Kidney (tissue), 14 donors: ENCODE measurements around the gene AJAP1. TPM values are rescaled to one million over a fixed set of nuclear protein-coding genes. Genes with fewer than 3 reads are reported as not detected.
A peak's percentile ranks its signal among the peaks of the same experiment; 100 is the strongest.

ENCODE experiments used
- DNase-seq, 5 donors: peaks; one replicate each; pipeline ENCODE4 v3.0.0-alpha.2; 2013 to 2020
- FAIRE-seq: peaks from 2 replicates; lab custom pipeline; 2012; peaks lifted over from hg19 to GRCh38; lab: Jason Lieb, UNC
- H3K27ac ChIP-seq, 2 donors: one replicate each; pipeline ENCODE4 v1.7.0; 2013; ENCODE audit warnings: low read depth in 2 of 2, low read length in 2 of 2, inconsistent platforms in 1 of 2
- H3K27me3 ChIP-seq: one replicate; pipeline ENCODE4 v1.7.1; 2013; ENCODE audit warnings: low read length, inconsistent platforms; ENCODE audit not compliant: control insufficient read depth, insufficient read depth
- H3K36me3 ChIP-seq, 3 donors: one replicate each; pipeline versions ENCODE4 v1.7.0 to v1.7.1; 2013; ENCODE audit warnings: low read length in 3 of 3, control low read depth in 1 of 3, inconsistent platforms in 1 of 3; ENCODE audit not compliant: insufficient read depth in 3 of 3, control insufficient read depth in 2 of 3
- H3K4me1 ChIP-seq, 3 donors: one replicate each; pipeline versions ENCODE4 v1.7.0 to v1.7.1; 2013; ENCODE audit warnings: low read length in 3 of 3, inconsistent platforms in 1 of 3, low read depth in 1 of 3; ENCODE audit not compliant: control insufficient read depth in 2 of 3, insufficient read depth in 2 of 3
- H3K4me3 ChIP-seq, 3 donors: one replicate each; pipeline versions ENCODE4 v1.7.0 to v1.8.1; 2013; ENCODE audit warnings: low read length in 3 of 3, control low read depth in 1 of 3, inconsistent platforms in 1 of 3
- H3K9ac ChIP-seq, 3 donors: one replicate each; pipeline versions ENCODE4 v1.7.0 to v1.7.1; 2013; ENCODE audit warnings: low read length in 3 of 3, control low read depth in 1 of 3, inconsistent platforms in 1 of 3
- H3K9me3 ChIP-seq, 3 donors: one replicate each; pipeline versions ENCODE4 v1.7.0 to v1.7.1; 2013; ENCODE audit warnings: low read length in 3 of 3, control low read depth in 1 of 3, inconsistent platforms in 1 of 3; ENCODE audit not compliant: control insufficient read depth in 2 of 3, insufficient read depth in 1 of 3
- intact Hi-C: fragments of 100-400 bp; cut with DNase I; formaldehyde crosslinking; loops from one replicate; pipeline ENCODE4 v1.11.1; 2022
- polyA plus RNA-seq: library from polyadenylated mRNA; stranded (reverse); fragments of 350-450 nt; fragmentation: Illumina TruSeq; extraction: RNeasy Lipid Tissue Mini Kit (QIAGEN cat#74804); gene quantifications from one replicate; pipeline ENCODE4 v1.2.3, GENCODE V29; 2014; ENCODE audit warnings: low read depth, low replicate concordance; ENCODE audit not compliant: insufficient read depth
- total RNA-seq: library from RNA; stranded (reverse); fragmentation: NEBNext Ultra II Directional; extraction: Animal tissue kit (Norgen Biotek cat#: 25700); gene quantifications from one replicate; pipeline ENCODE4 v1.2.1, GENCODE V29; 2021
- TF ChIP-seq, protein P1 (sequence below): IDR thresholded peaks from 3 replicates; pipeline ENCODE4 v1.5.1; 2012; ENCODE audit warnings: mild to moderate bottlenecking, moderate library complexity, borderline replicate concordance; ENCODE audit not compliant: insufficient read depth; ENCODE audit errors: extremely low read depth
- donor health status: control.
- donor health status: control.
- donor health status: control.
- donor health status: control.
- donor health status: control.
- donor health status: DM: yes; HTN: yes; CAD: no.
- donor health status: Normal renal cell carcinoma (clear cell type).

AJAP1 gene
- total and polyA plus RNA-seq, 2 donors from 2014 or later = 2.7 to 5.5 TPM

DNA sequence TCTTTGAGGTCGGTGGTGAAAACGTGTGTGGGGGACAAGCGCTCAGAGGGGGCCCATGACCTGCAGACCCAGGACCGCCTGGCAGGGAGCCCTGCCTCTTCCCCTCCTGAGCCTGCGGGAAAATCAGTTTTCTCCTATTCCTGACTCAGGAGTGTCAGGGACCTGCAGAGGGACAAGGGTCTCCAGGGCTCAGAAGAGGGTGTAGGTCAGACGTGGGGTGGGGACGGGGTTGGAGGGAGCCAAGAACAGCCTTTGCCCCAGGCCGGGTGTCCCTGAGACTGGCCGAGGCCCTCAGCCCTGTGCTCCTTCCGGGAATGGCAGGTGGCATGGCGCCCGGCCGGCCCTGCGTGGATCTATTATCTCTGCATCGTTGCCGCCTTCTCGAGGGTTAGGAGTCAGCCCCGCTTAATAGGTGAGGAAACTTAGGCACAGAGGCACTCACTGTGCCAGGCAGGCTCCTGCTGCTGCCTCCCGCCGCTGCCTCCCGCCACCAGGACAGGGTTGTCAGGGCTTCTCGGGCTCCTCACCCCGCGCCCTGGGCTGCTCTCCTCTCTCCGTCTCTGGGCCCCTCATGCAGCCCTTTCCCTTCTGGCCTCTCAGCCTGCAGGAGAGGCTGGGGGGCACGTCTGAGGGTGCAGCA, 37.5 kb downstream of the AJAP1 start:
- H3K9ac ChIP-seq = no peak overlapping the region
- H3K27ac ChIP-seq = no peak overlapping the region
- TF ChIP-seq, protein P1, sequence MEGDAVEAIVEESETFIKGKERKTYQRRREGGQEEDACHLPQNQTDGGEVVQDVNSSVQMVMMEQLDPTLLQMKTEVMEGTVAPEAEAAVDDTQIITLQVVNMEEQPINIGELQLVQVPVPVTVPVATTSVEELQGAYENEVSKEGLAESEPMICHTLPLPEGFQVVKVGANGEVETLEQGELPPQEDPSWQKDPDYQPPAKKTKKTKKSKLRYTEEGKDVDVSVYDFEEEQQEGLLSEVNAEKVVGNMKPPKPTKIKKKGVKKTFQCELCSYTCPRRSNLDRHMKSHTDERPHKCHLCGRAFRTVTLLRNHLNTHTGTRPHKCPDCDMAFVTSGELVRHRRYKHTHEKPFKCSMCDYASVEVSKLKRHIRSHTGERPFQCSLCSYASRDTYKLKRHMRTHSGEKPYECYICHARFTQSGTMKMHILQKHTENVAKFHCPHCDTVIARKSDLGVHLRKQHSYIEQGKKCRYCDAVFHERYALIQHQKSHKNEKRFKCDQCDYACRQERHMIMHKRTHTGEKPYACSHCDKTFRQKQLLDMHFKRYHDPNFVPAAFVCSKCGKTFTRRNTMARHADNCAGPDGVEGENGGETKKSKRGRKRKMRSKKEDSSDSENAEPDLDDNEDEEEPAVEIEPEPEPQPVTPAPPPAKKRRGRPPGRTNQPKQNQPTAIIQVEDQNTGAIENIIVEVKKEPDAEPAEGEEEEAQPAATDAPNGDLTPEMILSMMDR = no peak
- FAIRE-seq = no peak
- H3K9me3 ChIP-seq = no peaks in the 10 kb centered on the region
- H3K4me3 ChIP-seq = no peak overlapping the region
- intact Hi-C loops = no loop called here
- H3K36me3 ChIP-seq = no peaks in the 10 kb centered on the region
- DNase-seq = peak in 1 of 5 donors; percentile 44
- no peaks in the 10 kb centered on the region for H3K4me1 ChIP-seq
- no peaks in the 10 kb centered on the region for H3K27me3 ChIP-seq

DNA sequence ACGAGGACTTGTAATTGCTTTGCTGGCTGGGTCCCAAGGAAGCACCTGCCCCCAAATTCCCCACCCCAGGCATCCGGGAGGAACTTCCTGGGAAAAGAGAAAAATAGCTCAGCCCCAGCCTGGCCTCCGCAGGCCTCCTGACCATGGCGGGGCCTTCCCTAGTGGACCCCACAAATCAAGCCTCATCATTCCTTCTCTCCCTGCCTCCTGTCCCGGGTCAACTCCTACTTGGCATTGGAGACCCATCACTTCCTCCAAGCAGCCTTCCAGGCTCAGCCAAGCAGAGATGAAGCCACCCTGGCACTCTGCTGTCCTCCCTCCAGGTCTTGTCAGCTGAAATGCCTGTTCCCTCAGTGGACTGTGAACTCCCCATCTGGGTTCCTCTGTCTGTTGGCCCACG, 38.0 kb downstream of the AJAP1 start:
- no peaks in the 10 kb centered on the region for H3K4me1 ChIP-seq
- FAIRE-seq (no peak), DNase-seq (peak in 1 of 5 donors; percentile 32)
- intact Hi-C loops = no loop called here
- H3K4me3 ChIP-seq = no peak overlapping the region
- H3K9ac ChIP-seq = no peak overlapping the region
- no peaks in the 10 kb centered on the region for H3K9me3 ChIP-seq
- H3K27ac ChIP-seq = no peak overlapping the region
- H3K27me3 ChIP-seq = no peaks in the 10 kb centered on the region
- TF ChIP-seq, protein P1 = no peak
- H3K36me3 ChIP-seq = no peaks in the 10 kb centered on the region

DNA sequence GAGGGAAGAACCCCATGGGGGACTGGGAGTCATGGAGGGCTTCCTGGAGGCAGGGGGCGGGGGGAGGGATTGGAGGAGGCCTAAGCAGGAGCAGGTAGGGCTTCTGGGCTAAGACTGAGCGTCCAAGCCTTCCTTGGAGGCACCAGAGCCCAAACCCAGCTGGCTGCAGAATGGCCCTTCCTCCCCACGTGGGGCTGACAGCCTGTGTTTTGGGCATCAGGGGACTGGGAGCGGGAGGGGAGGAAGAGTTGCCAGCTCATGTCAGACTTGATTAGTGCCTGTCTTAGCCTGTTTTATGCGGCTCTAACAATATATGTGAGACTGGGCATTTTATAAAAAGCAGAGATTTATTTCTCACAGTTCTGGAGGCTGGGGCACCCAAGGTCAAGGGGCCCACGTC, 38.9 kb downstream of the AJAP1 start:
- H3K4me1 ChIP-seq = no peaks in the 10 kb centered on the region
- no peak overlapping the region for H3K4me3 ChIP-seq
- H3K27me3 ChIP-seq = no peaks in the 10 kb centered on the region
- intact Hi-C loops = no loop called here
- DNase-seq = peak in 1 of 5 donors; percentile 21
- TF ChIP-seq, protein P1 = no peak
- no peak overlapping the region for H3K9ac ChIP-seq
- H3K9me3 ChIP-seq = no peaks in the 10 kb centered on the region
- no peaks in the 10 kb centered on the region for H3K36me3 ChIP-seq
- no peak for FAIRE-seq
- no peak overlapping the region for H3K27ac ChIP-seq

DNA sequence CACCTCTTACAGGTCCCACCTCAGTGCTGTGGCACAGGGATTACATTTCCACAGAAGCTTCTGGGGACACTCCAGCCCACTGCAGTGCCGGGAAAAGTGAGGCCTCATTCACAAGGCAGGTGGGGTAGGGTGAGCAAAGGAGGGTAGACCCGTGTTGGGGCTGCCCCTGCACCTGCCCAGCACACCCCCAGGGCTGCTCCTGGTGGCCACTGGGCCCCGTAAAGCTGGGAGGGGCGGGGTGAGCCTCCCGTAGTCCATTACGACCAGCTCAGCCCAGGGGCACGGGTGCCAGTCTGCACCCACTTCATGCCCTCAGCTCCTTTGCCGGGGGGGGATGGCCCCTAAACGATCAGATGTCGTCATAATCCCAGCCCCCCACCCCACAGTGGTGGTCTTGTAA, 39.5 kb downstream of the AJAP1 start:
- Histone ChIP-seq H3K4me1 (no peaks in the 10 kb centered on the region), H3K36me3 (no peaks in the 10 kb centered on the region), H3K4me3 (no peak overlapping the region), H3K9ac (no peak overlapping the region), H3K27me3 (no peaks in the 10 kb centered on the region), H3K9me3 (no peaks in the 10 kb centered on the region), H3K27ac (no peak overlapping the region)
- intact Hi-C loops = no loop called here
- DNase-seq = peak in 1 of 5 donors; percentile 37
- no peak for FAIRE-seq
- TF ChIP-seq, protein P1 = no peak
